Stomach smooth muscle (tissue), 2 donors: Measurements from ENCODE around the gene ZBTB46.
"Not testable (repeated sequence)": the region's sequence is repeated elsewhere in the genome, so short reads cannot be mapped to it uniquely, and the experiment has no call there.

Source experiments
- H3K27ac ChIP-seq: one replicate; pipeline ENCODE4 v1.7.0; 2013; ENCODE audit warnings: mild to moderate bottlenecking, low read length, inconsistent platforms
- H3K27me3 ChIP-seq, 2 donors: one replicate each; pipeline ENCODE4 v1.7.0; 2013; ENCODE audit warnings: low read length in 2 of 2; ENCODE audit not compliant: insufficient read depth in 2 of 2, control insufficient read depth in 1 of 2
- H3K36me3 ChIP-seq, 2 donors: one replicate each; pipeline ENCODE4 v1.7.0; 2013; ENCODE audit warnings: low read length in 2 of 2; ENCODE audit not compliant: control insufficient read depth in 2 of 2, insufficient read depth in 2 of 2
- H3K4me1 ChIP-seq: one replicate; pipeline ENCODE4 v1.7.0; 2013; ENCODE audit warnings: low read length; ENCODE audit not compliant: control insufficient read depth, insufficient read depth
- H3K4me3 ChIP-seq, 2 donors: one replicate each; pipeline ENCODE4 v1.7.0; 2013; ENCODE audit warnings: low read length in 2 of 2
- H3K9ac ChIP-seq, 2 donors: one replicate each; pipeline ENCODE4 v1.7.0; 2013; ENCODE audit warnings: low read length in 2 of 2, mild to moderate bottlenecking in 1 of 2
- H3K9me3 ChIP-seq, 2 donors: one replicate each; pipeline ENCODE4 v1.7.0; 2013; ENCODE audit warnings: low read length in 2 of 2; ENCODE audit not compliant: control insufficient read depth in 2 of 2
- donor health status: healthy.
- donor health status: Pancreatic carcinoma.

ZBTB46 gene

DNA sequence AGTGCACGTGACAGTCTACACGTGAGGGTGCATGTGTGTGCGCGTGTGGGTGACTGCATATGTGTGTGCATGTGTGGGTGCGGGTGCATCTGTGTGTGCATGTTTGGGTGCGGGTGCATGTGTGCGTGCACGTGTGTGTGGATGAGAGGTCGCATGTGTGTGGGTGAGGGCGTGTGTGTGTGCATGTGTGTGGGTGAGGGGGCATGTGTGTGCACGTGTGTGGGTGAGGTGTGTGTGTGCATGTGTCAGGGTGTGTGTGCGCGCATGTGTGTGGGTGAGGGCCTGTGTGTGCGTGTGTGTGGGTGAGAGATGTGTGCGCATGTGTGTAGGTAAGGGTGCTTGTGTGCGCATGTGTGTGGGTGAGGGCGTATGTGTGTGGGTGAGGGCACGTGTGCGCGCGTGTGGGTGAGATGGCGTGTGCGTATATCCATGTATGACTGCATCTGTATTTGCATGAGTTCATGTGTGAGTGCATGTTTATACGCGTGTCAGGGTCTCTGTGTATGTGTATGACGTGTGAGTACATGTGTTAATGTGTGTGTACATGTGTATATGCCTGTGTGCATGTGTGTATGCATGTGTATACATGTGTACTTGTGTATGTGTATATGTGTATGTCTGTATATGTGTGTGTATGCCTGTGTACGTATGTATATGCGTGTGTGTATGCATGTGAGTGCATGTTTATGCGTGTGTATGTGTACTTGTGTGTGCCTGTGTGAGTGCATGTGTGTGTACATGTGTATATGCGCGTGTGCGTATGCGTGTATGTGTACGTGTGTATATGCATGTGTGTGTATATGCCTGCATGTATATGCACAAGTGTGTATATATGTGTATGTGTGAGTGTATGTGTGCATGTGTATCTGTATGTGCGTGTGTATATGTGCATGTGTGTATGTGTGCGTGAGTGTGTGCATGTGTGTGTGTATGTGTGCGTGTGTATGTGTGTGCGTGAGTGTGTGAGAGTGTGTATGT lies 98.7 kb downstream of the ZBTB46 start:
- H3K9me3 ChIP-seq = no peaks in the 10 kb centered on the region
- H3K27ac ChIP-seq = no peak overlapping the region
- no peaks in the 10 kb centered on the region for H3K27me3 ChIP-seq
- no peaks in the 10 kb centered on the region for H3K4me1 ChIP-seq
- no peak overlapping the region for H3K4me3 ChIP-seq
- no peak overlapping the region for H3K9ac ChIP-seq
- peaks cover 9 to 17% of the 10 kb centered on the region in 2 donors for H3K36me3 ChIP-seq

DNA sequence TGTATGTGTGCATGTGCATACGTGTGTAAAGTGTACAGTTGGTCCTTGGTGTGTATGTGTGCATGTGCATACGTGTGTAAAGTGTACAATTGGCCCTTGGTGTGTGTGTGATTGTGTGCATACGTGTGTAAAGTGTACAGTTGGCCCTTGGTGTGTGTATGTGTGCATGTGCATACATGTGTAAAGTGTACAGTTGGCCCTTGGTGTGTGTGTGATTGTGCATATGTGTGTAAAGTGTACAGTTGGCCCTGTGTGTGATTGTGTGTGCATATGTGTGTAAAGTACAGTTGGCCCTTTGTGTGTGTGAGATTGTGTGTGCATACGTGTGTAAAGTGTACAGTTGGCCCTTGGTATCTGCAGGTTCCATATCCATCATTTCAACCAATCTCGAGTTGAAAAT lies 99.7 kb downstream of the ZBTB46 start:
- no peaks in the 10 kb centered on the region for H3K4me1 ChIP-seq
- no peak overlapping the region for H3K9ac ChIP-seq
- H3K27ac ChIP-seq = no peak overlapping the region
- H3K4me3 ChIP-seq = no peak overlapping the region
- H3K36me3 ChIP-seq = peaks cover 9 to 17% of the 10 kb centered on the region in 2 donors
- no peaks in the 10 kb centered on the region for H3K9me3 ChIP-seq
- no peaks in the 10 kb centered on the region for H3K27me3 ChIP-seq

DNA sequence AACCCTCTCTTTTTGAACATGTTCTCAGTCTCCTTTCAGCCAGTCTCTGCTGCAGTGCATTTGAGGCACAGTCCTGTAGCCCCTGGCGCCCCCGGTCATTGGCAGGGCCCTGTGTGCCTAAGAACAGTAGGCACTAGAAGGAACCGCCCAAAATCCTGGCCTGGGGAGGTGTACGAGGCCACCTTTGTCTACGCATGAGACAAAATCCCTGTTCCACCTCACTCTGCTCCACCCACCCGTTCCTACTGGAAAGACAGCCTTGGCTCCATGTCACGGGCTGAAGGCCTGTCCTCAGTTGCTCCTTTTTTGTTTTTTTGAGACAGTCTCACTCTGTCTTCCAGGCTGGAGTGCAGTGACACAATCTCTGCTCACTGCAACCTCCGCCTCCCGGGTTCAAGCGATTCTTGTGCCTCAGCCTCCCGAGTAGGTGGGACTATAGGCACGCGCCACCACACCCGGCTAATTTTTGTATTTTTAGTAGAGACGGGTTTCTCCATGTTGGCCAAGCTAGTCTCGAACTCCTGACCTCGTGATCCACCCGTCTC lies 100.8 kb downstream of the ZBTB46 start:
- H3K36me3 ChIP-seq = peaks cover 9 to 17% of the 10 kb centered on the region in 2 donors
- H3K9ac ChIP-seq, H3K27me3 ChIP-seq, H3K9me3 ChIP-seq, H3K4me1 ChIP-seq, H3K27ac ChIP-seq, H3K4me3 ChIP-seq: not testable (repeated sequence)

DNA sequence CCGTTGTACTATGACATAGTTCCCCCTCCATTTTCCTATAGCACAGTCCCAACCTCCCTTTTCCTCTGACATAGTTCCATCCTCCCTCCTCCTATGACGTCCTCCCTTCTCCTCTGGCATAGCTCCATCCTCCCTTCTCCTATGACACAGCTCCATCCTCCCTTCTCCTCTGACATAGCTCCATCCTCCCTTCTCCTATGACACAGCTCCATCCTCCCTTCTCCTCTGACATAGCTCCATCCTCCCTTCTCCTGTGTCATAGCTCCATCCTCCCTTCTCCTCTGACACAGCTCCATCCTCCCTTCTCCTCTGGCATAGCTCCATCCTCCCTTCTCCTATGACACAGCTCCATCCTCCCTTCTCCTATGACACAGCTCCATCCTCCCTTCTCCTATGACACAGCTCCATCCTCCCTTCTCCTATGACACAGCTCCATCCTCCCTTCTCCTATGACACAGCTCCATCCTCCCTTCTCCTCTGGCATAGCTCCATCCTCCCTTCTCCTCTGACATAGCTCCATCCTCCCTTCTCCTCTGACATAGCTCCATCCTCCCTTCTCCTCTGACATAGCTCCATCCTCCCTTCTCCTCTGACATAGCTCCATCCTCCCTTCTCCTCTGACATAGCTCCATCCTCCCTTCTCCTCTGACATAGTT lies 108.0 kb downstream of the ZBTB46 start:
- peaks cover 7 to 16% of the 10 kb centered on the region in 2 donors for H3K36me3 ChIP-seq
- H3K4me1 ChIP-seq, H3K4me3 ChIP-seq, H3K27ac ChIP-seq, H3K9ac ChIP-seq, H3K27me3 ChIP-seq, H3K9me3 ChIP-seq: not testable (repeated sequence)

DNA sequence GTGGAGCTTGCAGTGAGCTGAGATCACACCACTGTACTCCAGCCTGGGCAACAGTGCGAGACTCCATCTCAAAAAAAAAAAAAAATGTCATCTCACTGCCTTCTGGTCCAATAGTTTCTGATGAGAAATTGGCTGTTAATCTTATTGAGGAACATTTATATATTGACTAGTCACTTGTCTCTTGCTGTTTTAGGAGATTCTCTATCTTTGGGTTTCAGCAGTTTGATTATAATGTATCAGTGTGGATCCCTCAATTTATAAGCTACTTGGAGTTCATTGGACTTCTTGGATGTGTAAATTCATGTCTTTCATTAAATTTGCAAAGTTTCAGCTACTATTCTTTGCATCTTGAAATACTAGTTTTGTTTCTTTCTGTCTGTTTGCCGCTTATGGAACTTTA lies 112.1 kb downstream of the ZBTB46 start:
- no peak overlapping the region for H3K27ac ChIP-seq
- H3K4me3 ChIP-seq = no peak overlapping the region
- no peaks in the 10 kb centered on the region for H3K27me3 ChIP-seq
- H3K9ac ChIP-seq = no peak overlapping the region
- no peaks in the 10 kb centered on the region for H3K4me1 ChIP-seq
- peaks cover 7 to 23% of the 10 kb centered on the region in 2 donors for H3K36me3 ChIP-seq
- H3K9me3 ChIP-seq = peaks cover 4 to 6% of the 10 kb centered on the region in 2 donors

DNA sequence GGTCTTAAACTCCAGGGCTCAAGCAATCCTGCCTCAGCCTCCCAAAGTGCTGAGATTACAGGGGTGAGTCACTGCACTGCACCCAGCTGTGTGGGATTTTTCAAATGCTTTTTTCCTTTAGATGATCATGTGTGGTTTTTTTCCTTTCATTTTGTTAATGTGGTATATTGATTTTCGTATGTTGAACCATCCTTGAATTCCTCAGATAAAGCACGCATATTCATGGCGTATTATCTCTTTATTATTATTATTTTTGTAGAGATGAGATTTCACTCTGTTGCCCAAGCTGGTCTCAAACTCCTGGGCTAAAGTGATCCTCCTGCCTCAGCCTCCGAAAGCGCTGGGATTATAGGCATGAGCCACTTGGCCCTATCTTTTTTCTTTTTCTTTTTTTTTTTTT lies 116.2 kb downstream of the ZBTB46 start:
- Histone ChIP-seq H3K36me3 (peaks cover 4 to 19% of the 10 kb centered on the region in 2 donors), H3K27me3 (no peaks in the 10 kb centered on the region), H3K4me1 (no peaks in the 10 kb centered on the region), H3K27ac (no peak overlapping the region), H3K9ac (no peak overlapping the region), H3K9me3 (peaks cover 4 to 6% of the 10 kb centered on the region in 2 donors), H3K4me3 (no peak overlapping the region)

DNA sequence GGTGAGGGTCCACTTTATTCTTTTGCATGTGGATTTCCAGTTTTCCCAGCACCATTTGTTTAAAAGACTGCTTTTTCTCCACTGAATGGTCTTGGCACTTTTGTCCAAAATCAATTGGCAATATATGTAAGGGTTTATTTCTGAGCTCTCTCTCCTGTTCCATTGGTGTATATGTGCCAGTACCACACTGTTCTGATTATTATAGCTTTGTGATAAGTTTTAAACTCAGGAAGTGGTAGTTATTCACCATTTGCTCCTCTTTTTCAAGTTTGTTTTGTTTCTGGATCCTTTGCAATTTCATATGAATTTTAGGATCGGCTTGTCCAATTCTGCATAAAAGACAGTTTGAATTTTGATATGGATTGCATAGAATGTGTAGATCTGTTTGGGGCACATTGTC lies 118.9 kb downstream of the ZBTB46 start:
- H3K9me3 ChIP-seq = no peaks in the 10 kb centered on the region
- no peak overlapping the region for H3K27ac ChIP-seq
- H3K4me3 ChIP-seq = no peak overlapping the region
- peaks cover 4 to 15% of the 10 kb centered on the region in 2 donors for H3K36me3 ChIP-seq
- H3K9ac ChIP-seq = no peak overlapping the region
- H3K27me3 ChIP-seq = no peaks in the 10 kb centered on the region
- peaks cover 15% of the 10 kb centered on the region for H3K4me1 ChIP-seq

DNA sequence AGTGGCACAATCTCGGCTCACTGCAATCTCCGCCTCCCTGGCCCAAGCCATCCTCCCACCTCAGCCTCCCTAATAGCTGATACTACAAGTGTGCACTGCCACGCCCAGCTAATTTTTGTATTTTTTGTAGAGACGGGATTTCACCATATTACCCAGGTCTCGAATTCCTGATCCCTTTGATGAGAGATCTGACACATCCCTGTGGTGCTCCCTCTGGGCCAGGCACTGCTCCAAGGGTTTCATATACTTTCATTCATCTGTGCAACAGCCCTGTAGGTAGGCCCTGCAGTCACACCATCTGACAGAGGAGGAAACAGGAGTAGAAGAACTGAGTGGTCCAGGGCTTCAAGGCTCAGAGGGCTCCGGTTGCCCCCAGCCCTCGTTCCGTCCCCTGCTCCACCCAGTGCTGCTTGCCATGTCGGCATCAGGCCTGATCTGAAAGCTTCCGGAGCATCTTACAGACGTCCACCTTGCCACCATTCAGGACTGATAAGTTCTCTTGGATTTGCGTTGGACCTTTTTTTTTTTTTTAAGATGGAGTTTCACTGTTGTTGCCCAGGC lies 119.9 kb downstream of the ZBTB46 start:
- Histone ChIP-seq H3K9ac (no peak overlapping the region), H3K4me1 (peaks cover 25% of the 10 kb centered on the region), H3K27ac (no peak overlapping the region), H3K4me3 (no peak overlapping the region), H3K27me3 (no peaks in the 10 kb centered on the region), H3K36me3 (peaks cover 4 to 17% of the 10 kb centered on the region in 2 donors), H3K9me3 (no peaks in the 10 kb centered on the region)

DNA sequence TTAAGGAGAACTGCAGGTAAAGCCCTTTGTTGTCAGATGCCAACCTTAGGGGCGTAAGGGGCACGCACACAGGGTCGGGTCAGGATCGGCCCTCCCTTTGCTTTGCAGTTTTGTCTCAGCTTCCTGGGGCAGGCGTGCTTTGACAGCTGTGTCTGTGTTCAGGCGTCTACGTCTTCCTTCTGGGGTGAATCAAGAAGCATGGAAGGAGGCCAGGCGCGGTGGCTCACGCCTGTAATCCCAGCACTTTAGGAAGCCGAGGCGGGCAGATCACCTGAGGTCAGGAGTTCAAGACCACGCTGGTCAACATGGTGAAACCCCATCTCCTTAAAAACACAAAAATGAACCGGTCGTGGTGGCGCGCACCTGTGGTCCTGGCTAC lies 121.9 kb downstream of the ZBTB46 start:
- Histone ChIP-seq H3K27ac (no peak overlapping the region), H3K36me3 (peaks cover 10 to 29% of the 10 kb centered on the region in 2 donors), H3K4me1 (peaks cover 29% of the 10 kb centered on the region), H3K9ac (no peak overlapping the region), H3K4me3 (peak overlapping the region; percentile 71 to 83), H3K27me3 (no peaks in the 10 kb centered on the region), H3K9me3 (no peaks in the 10 kb centered on the region)

DNA sequence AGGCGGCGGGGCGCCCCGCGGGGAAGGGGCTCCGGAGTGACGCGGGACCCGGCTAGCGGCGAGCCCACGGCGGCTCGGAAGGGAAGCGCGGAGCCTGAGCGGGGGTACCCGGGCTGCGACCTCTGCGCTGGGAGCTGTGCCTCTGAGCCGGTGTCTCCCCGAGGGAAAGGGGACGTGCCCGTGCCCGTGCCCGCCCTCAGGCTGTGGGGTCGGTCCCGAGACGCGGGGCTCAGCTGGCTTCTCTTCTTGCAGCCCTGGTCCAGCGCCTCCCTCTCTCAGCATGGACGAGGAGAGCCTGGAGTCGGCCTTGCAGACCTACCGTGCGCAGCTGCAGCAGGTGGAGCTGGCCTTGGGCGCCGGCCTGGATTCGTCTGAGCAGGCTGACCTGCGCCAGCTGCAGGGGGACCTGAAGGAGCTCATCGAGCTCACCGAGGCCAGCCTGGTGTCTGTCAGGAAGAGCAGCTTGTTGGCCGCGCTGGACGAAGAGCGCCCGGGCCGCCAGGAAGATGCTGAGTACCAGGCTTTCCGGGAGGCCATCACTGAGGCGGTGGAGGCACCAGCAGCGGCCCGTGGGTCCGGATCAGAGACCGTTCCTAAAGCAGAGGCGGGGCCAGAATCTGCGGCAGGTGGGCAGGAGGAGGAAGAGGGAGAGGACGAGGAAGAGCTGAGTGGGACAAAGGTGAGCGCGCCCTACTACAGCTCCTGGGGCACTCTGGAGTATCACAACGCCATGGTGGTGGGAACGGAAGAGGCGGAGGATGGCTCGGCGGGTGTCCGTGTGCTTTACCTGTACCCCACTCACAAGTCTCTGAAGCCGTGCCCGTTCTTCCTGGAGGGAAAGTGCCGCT lies 122.5 kb downstream of the ZBTB46 start:
- H3K27me3 ChIP-seq = no peaks in the 10 kb centered on the region
- H3K9me3 ChIP-seq = no peaks in the 10 kb centered on the region
- peak overlapping the region; percentile 71 to 83 for H3K4me3 ChIP-seq
- H3K36me3 ChIP-seq = peaks cover 16 to 30% of the 10 kb centered on the region in 2 donors
- H3K27ac ChIP-seq = no peak overlapping the region
- H3K9ac ChIP-seq = peak overlapping the region; percentile 62 to 64
- peaks cover 29% of the 10 kb centered on the region for H3K4me1 ChIP-seq
